Neural progenitor cell (in vitro differentiated cells): Measurements from ENCODE around the gene B4GALNT1. TPM values are rescaled to one million over a fixed set of nuclear protein-coding genes. Genes with fewer than 3 reads are reported as not detected.
"Not testable (repeated sequence)": the region's sequence is repeated elsewhere in the genome, so short reads cannot be mapped to it uniquely, and the experiment has no call there.

Experiments
- DNase-seq: peaks from one replicate; pipeline ENCODE4 v3.0.0-alpha.2; 2016; ENCODE audit warnings: low spot score
- H2AFZ ChIP-seq: fragments of 200-600 bp; sonication (generic); replicated peaks from 2 replicates; pipeline ENCODE4 v1.6.1; 2016; ENCODE audit warnings: antibody characterized with exemption
- H3F3A ChIP-seq: fragments of 200-600 bp; sonication (generic); 2 replicates; pipeline ENCODE4 v1.6.1; 2016; ENCODE audit warnings: antibody characterized with exemption, low read depth
- H3K27ac ChIP-seq: fragments of 200-600 bp; sonication (generic); 2 replicates; pipeline ENCODE4 v1.5.1; 2016; ENCODE audit warnings: mild to moderate bottlenecking
- H3K27me3 ChIP-seq: fragments of 200-600 bp; sonication (generic); 2 replicates; pipeline ENCODE4 v1.6.1; 2016; ENCODE audit warnings: mild to moderate bottlenecking, moderate library complexity
- H3K36me3 ChIP-seq: fragments of 200-600 bp; sonication (generic); 2 replicates; pipeline ENCODE4 v1.5.1; 2016
- H3K4me1 ChIP-seq: fragments of 200-600 bp; sonication (generic); 2 replicates; pipeline ENCODE4 v1.6.1; 2016; ENCODE audit warnings: mixed run types
- H3K4me2 ChIP-seq: fragments of 200-600 bp; sonication (generic); 2 replicates; pipeline ENCODE4 v1.6.1; 2016
- H3K4me3 ChIP-seq: fragments of 200-600 bp; sonication (generic); 2 replicates; pipeline ENCODE4 v1.5.1; 2016
- H3K79me2 ChIP-seq: fragments of 200-600 bp; sonication (generic); 2 replicates; pipeline ENCODE4 v1.6.1; 2016; ENCODE audit warnings: low read depth
- H3K9ac ChIP-seq: fragments of 200-600 bp; sonication (generic); 2 replicates; pipeline ENCODE4 v1.6.1; 2016
- H3K9me3 ChIP-seq: fragments of 200-600 bp; sonication (generic); 2 replicates; pipeline ENCODE4 v1.5.1; 2016; ENCODE audit warnings: low read depth
- H4K20me1 ChIP-seq: fragments of 200-600 bp; sonication (generic); 2 replicates; pipeline ENCODE4 v1.6.1; 2016; ENCODE audit warnings: low read depth
- H3K27ac Mint-ChIP-seq: 3 replicates; pipeline ENCODE4 v1.8.0; 2021; ENCODE audit warnings: mixed read lengths
- H3K27me3 Mint-ChIP-seq: 2 replicates; pipeline ENCODE4 v1.8.0; 2022; ENCODE audit warnings: low read depth, mild to moderate bottlenecking, inconsistent platforms, moderate library complexity, mixed read lengths; ENCODE audit not compliant: insufficient read depth
- H3K36me3 Mint-ChIP-seq: 3 replicates; pipeline ENCODE4 v1.8.0; 2021; ENCODE audit warnings: mixed read lengths
- H3K4me1 Mint-ChIP-seq: 3 replicates; pipeline ENCODE4 v1.8.0; 2021; ENCODE audit warnings: mixed read lengths
- H3K4me3 Mint-ChIP-seq: 3 replicates; pipeline ENCODE4 v1.8.0; 2021; ENCODE audit warnings: mild to moderate bottlenecking, moderate library complexity, mixed read lengths
- H3K9me3 Mint-ChIP-seq: 3 replicates; pipeline ENCODE4 v1.8.0; 2020; ENCODE audit warnings: mixed read lengths
- CTCF ChIP-seq: fragments of 200-600 bp; sonication (generic); IDR thresholded peaks from 2 replicates; pipeline ENCODE4 v1.5.1; 2017; ENCODE audit warnings: antibody characterized with exemption, mild to moderate bottlenecking
- EZH2 ChIP-seq: fragments of 200-600 bp; sonication (generic); IDR thresholded peaks from 2 replicates; pipeline ENCODE4 v1.6.1; 2017; ENCODE audit warnings: antibody characterized with exemption, mild to moderate bottlenecking, moderate library complexity
- EZH2phosphoT487 ChIP-seq: fragments of 200-600 bp; sonication (generic); IDR thresholded peaks from 2 replicates; pipeline ENCODE4 v1.6.1; 2017; ENCODE audit warnings: antibody characterized with exemption
- total RNA-seq: library from RNA; depleted of rRNA; stranded (reverse); fragments of >200 nt; gene quantifications from 2 replicates; pipeline ENCODE4 v1.2.3, GENCODE V29; 2015; ENCODE audit warnings: low replicate concordance

Gene B4GALNT1
- total RNA-seq, 1 donor from 2014 or later = 0.28 TPM

- H3K4me1 Mint-ChIP-seq = peaks cover 23% of the 10 kb centered on the region
- peaks cover 35% of the 10 kb centered on the region for H3K36me3 Mint-ChIP-seq
- TF ChIP-seq EZH2phosphoT487 = no peak
- no peak for TF ChIP-seq CTCF
- TF ChIP-seq EZH2 = no peak
- peak overlapping the region; percentile 79 for H3K4me2 ChIP-seq
- peak overlapping the region; percentile 27 for H2AFZ ChIP-seq
- no peaks in the 10 kb centered on the region for H3F3A ChIP-seq
- H3K4me3 Mint-ChIP-seq = peak overlapping the region; percentile 56
- no peaks in the 10 kb centered on the region for H3K9me3 ChIP-seq
- no peak overlapping the region for H3K9ac ChIP-seq
- no peak overlapping the region for H3K27ac Mint-ChIP-seq
- H4K20me1 ChIP-seq = peaks cover 42% of the 10 kb centered on the region
- no peak for DNase-seq
- no peaks in the 10 kb centered on the region for H3K79me2 ChIP-seq
- H3K27me3 Mint-ChIP-seq = peaks cover 50% of the 10 kb centered on the region
- H3K36me3 ChIP-seq = no peaks in the 10 kb centered on the region
- no peak overlapping the region for H3K27ac ChIP-seq
- peaks cover 18% of the 10 kb centered on the region for H3K4me1 ChIP-seq
- no peaks in the 10 kb centered on the region for H3K9me3 Mint-ChIP-seq
- peak overlapping the region; percentile 40 for H3K4me3 ChIP-seq
- H3K27me3 ChIP-seq = peaks cover 77% of the 10 kb centered on the region
Measured at GRCh38 chr12:57618966-57619433, 14.0 kb downstream of the B4GALNT1 start.

- not testable (repeated sequence) for H3K9me3 ChIP-seq, H3K36me3 ChIP-seq, H3K4me3 Mint-ChIP-seq, H3K27ac Mint-ChIP-seq, H3K9me3 Mint-ChIP-seq, H3K79me2 ChIP-seq, H3F3A ChIP-seq, H3K4me2 ChIP-seq, DNase-seq, H2AFZ ChIP-seq, H3K27ac ChIP-seq, H3K4me3 ChIP-seq, H3K9ac ChIP-seq
- peaks cover 36% of the 10 kb centered on the region for H3K36me3 Mint-ChIP-seq
- Histone ChIP-seq H3K27me3 (peaks cover 71% of the 10 kb centered on the region), H4K20me1 (peaks cover 42% of the 10 kb centered on the region), H3K4me1 (peaks cover 18% of the 10 kb centered on the region)
- H3K4me1 Mint-ChIP-seq = peaks cover 23% of the 10 kb centered on the region
- peaks cover 50% of the 10 kb centered on the region for H3K27me3 Mint-ChIP-seq
Measured at GRCh38 chr12:57618431-57618830, 14.6 kb downstream of the B4GALNT1 start.

- peaks cover 23% of the 10 kb centered on the region for H3K4me1 Mint-ChIP-seq
- H3K27me3 ChIP-seq = peaks cover 69% of the 10 kb centered on the region
Measured at GRCh38 chr12:57617942-57618341, 15.1 kb downstream of the B4GALNT1 start.

More at GRCh38 chr12:57617942-57618341, 15.1 kb downstream of the B4GALNT1 start:
- Mint-ChIP-seq H3K9me3 (no peaks in the 10 kb centered on the region), H3K36me3 (peaks cover 36% of the 10 kb centered on the region), H3K27ac (no peak overlapping the region), H3K4me3 (no peak overlapping the region), H3K27me3 (peaks cover 49% of the 10 kb centered on the region)
- no peak overlapping the region for H3K4me3 ChIP-seq
- DNase-seq = no peak
- H3F3A ChIP-seq = no peaks in the 10 kb centered on the region
- H3K36me3 ChIP-seq = no peaks in the 10 kb centered on the region
- H3K9ac ChIP-seq = no peak overlapping the region
- H3K9me3 ChIP-seq = no peaks in the 10 kb centered on the region
- no peak overlapping the region for H2AFZ ChIP-seq
- no peak for TF ChIP-seq CTCF
- no peak for TF ChIP-seq EZH2
- no peak for TF ChIP-seq EZH2phosphoT487
- H3K27ac ChIP-seq = no peak overlapping the region
- H3K4me1 ChIP-seq = peaks cover 18% of the 10 kb centered on the region
- H3K4me2 ChIP-seq = no peak overlapping the region
- no peaks in the 10 kb centered on the region for H3K79me2 ChIP-seq
- H4K20me1 ChIP-seq = peaks cover 42% of the 10 kb centered on the region
